SK-N-SH (cell line): ENCODE data around the gene TMEM213. TPM values are rescaled to one million over a fixed set of nuclear protein-coding genes. Genes with fewer than 3 reads are reported as not detected.

ENCODE experiments used
- CTCF ChIA-PET: fragments of 300-600, 350-600 bp; formaldehyde crosslinking; extraction: SDS; loops from one replicate; lab custom pipeline; 2021; lab: Yijun Ruan, JAX
- POLR2A ChIA-PET: fragments of 350-600 bp; sonication (Branson Sonifier 250); formaldehyde crosslinking; extraction: SDS; loops from one replicate; lab custom pipeline; 2020; ENCODE audit warnings: antibody characterized with exemption, inconsistent platforms; lab: Yijun Ruan, JAX
- DNase-seq: peaks from one replicate; pipeline ENCODE4 v3.0.0; 2012
- H2AFZ ChIP-seq: fragments of 200-600 bp; sonication (generic); 2 replicates; pipeline ENCODE4 v1.8.1; 2016; ENCODE audit warnings: antibody characterized with exemption, mild to moderate bottlenecking, low read depth
- H3F3A ChIP-seq: fragments of 200-600 bp; sonication (generic); replicated peaks from 2 replicates; pipeline ENCODE3; 2016; ENCODE audit warnings: antibody characterized with exemption, mild to moderate bottlenecking; ENCODE audit not compliant: insufficient read depth
- H3K27ac ChIP-seq, 2 experiments: fragments of 200-500 bp in 1 of 2; fragments of 200-600 bp in 1 of 2; sonication (Bioruptor generic) in 1 of 2; sonication (generic), shearing (Covaris generic) in 1 of 2; 2 replicates each; pipeline versions ENCODE4 v1.5.1 to v1.6.1; 2014 to 2016; ENCODE audit warnings: low read depth in 2 of 2, inconsistent platforms in 1 of 2, low read length in 1 of 2, mild to moderate bottlenecking in 1 of 2, mixed read lengths in 1 of 2
- H3K27me3 ChIP-seq: fragments of 200-600 bp; sonication (generic), shearing (Covaris generic); 2 replicates; pipeline ENCODE4 v1.6.1; 2016; ENCODE audit warnings: mixed run types; ENCODE audit not compliant: insufficient read depth
- H3K36me3 ChIP-seq, 2 experiments: fragments of 200-500 bp in 1 of 2; fragments of 200-600 bp in 1 of 2; sonication (Bioruptor generic) in 1 of 2; sonication (generic) in 1 of 2; replicated peaks in 1 of 2; 2 replicates each; pipeline versions ENCODE3 to v1.5.1; 2014 to 2016; ENCODE audit warnings: low read length in 1 of 2, mild to moderate bottlenecking in 1 of 2; ENCODE audit not compliant: insufficient read depth in 2 of 2, control insufficient read depth in 1 of 2
- H3K4me1 ChIP-seq, 2 experiments: fragments of 200-500 bp in 1 of 2; fragments of 200-600 bp in 1 of 2; sonication (Bioruptor generic) in 1 of 2; sonication (generic), shearing (Covaris generic) in 1 of 2; 2 replicates each; pipeline versions ENCODE4 v1.5.1 to v1.6.1; 2014 to 2016; ENCODE audit warnings: low read depth in 1 of 2, low read length in 1 of 2, mixed run types in 1 of 2; ENCODE audit not compliant: insufficient read depth in 2 of 2, control insufficient read depth in 1 of 2
- H3K4me2 ChIP-seq: fragments of 200-600 bp; sonication (generic), shearing (Covaris generic); 2 replicates; pipeline ENCODE4 v1.6.1; 2017; ENCODE audit warnings: mixed run types
- H3K4me3 ChIP-seq, 2 experiments: fragments of 200-500 bp in 1 of 2; fragments of 200-600 bp in 1 of 2; sonication (Bioruptor generic) in 1 of 2; sonication (generic), shearing (Covaris generic) in 1 of 2; 2 replicates each; pipeline versions ENCODE4 v1.5.1 to v1.8.1; 2014 to 2016; ENCODE audit warnings: low read depth in 2 of 2, inconsistent platforms in 1 of 2, low read length in 1 of 2, mild to moderate bottlenecking in 1 of 2, mixed read lengths in 1 of 2, moderate library complexity in 1 of 2
- H3K79me2 ChIP-seq: fragments of 200-600 bp; sonication (generic); 2 replicates; pipeline ENCODE4 v1.8.1; 2017; ENCODE audit warnings: mild to moderate bottlenecking; ENCODE audit not compliant: insufficient read depth
- H3K9ac ChIP-seq: fragments of 200-600 bp; sonication (generic); 2 replicates; pipeline ENCODE4 v1.6.1; 2017; ENCODE audit warnings: mixed run types
- H3K9me2 ChIP-seq: fragments of 200-600 bp; sonication (generic); 2 replicates; pipeline ENCODE4 v1.6.1; 2017; ENCODE audit warnings: mixed run types
- H3K9me3 ChIP-seq: fragments of 200-600 bp; sonication (generic); 2 replicates; pipeline ENCODE4 v1.6.1; 2017; ENCODE audit warnings: mixed run types, mild to moderate bottlenecking, moderate library complexity
- H4K20me1 ChIP-seq: fragments of 200-600 bp; sonication (generic); 2 replicates; pipeline ENCODE4 v1.6.1; 2017; ENCODE audit warnings: mild to moderate bottlenecking, mixed run types; ENCODE audit not compliant: insufficient read depth
- CHD2 ChIP-seq: fragments of 150-350 bp; IDR thresholded peaks from 2 replicates; pipeline ENCODE4 v1.6.1; 2018; ENCODE audit warnings: low read length; ENCODE audit not compliant: partially characterized antibody
- CTCF ChIP-seq: fragments of 200-600 bp; sonication (generic); IDR thresholded peaks from 2 replicates; pipeline ENCODE4 v1.6.1; 2017; ENCODE audit warnings: antibody characterized with exemption, mild to moderate bottlenecking, moderate library complexity
- EZH2phosphoT487 ChIP-seq: fragments of 200-600 bp; sonication (generic); IDR thresholded peaks from 2 replicates; pipeline ENCODE4 v1.6.1; 2017; ENCODE audit warnings: low read depth, mixed run types, mild to moderate bottlenecking, antibody characterized with exemption, moderate library complexity, borderline replicate concordance
- FOXM1 ChIP-seq: IDR thresholded peaks from 2 replicates; pipeline ENCODE4 v1.4.0; 2012; ENCODE audit warnings: low read depth, mild to moderate bottlenecking
- GABPA ChIP-seq: IDR thresholded peaks from 2 replicates; pipeline ENCODE4 v1.4.0; 2012; ENCODE audit warnings: low read depth, mild to moderate bottlenecking
- GATA2 ChIP-seq: sonication (generic); formaldehyde crosslinking; IDR thresholded peaks from 2 replicates; pipeline ENCODE4 v1.5.0; 2020; ENCODE audit warnings: mild to moderate bottlenecking, missing genetic modification reagents
- IRF3 ChIP-seq: fragments of 150-350 bp; IDR thresholded peaks from 2 replicates; pipeline ENCODE4 v1.6.1; 2016; ENCODE audit warnings: mild to moderate bottlenecking, low read depth, low read length
- MAX ChIP-seq: IDR thresholded peaks from 2 replicates; pipeline ENCODE4 v1.4.0; 2012; ENCODE audit warnings: low read depth
- NFIC ChIP-seq: IDR thresholded peaks from 2 replicates; pipeline ENCODE4 v1.4.0; 2012; ENCODE audit warnings: borderline replicate concordance
- NRF1 ChIP-seq: IDR thresholded peaks from 2 replicates; pipeline ENCODE4 v1.6.1; 2012; ENCODE audit warnings: low read depth, mild to moderate bottlenecking, low read length
- PBX3 ChIP-seq: IDR thresholded peaks from 2 replicates; pipeline ENCODE4; 2012
- POLR2AphosphoS5 ChIP-seq: IDR thresholded peaks from 2 replicates; pipeline ENCODE4 v1.6.1; 2012; ENCODE audit warnings: low read depth, low read length
- RAD21 ChIP-seq: IDR thresholded peaks from 2 replicates; pipeline ENCODE4 v1.6.1; 2012; ENCODE audit warnings: mild to moderate bottlenecking, low read length
- RCOR1 ChIP-seq: fragments of 150-350 bp; IDR thresholded peaks from 2 replicates; pipeline ENCODE4 v1.6.1; 2017; ENCODE audit warnings: antibody characterized with exemption, low read length
- REST ChIP-seq: IDR thresholded peaks from 2 replicates; pipeline ENCODE4 v1.6.1; 2012; ENCODE audit warnings: mild to moderate bottlenecking, low read depth, low read length, moderate library complexity
- RXRA ChIP-seq: IDR thresholded peaks from 2 replicates; pipeline ENCODE4 v1.4.0; 2012; ENCODE audit warnings: low read depth, mild to moderate bottlenecking, borderline replicate concordance
- YY1 ChIP-seq: IDR thresholded peaks from 2 replicates; pipeline ENCODE4 v1.4.0; 2012; ENCODE audit warnings: low read depth, mild to moderate bottlenecking
- ZBTB33 ChIP-seq: IDR thresholded peaks from 2 replicates; pipeline ENCODE4 v1.4.0; 2012; ENCODE audit warnings: low read depth, borderline replicate concordance
- WGBS: methylation state at CpG from one replicate; pipeline ENCODE4 v1.1.6; 2017; ENCODE audit warnings: low lambda C conversion rate; 5-methylcytosine and 5-hydroxymethylcytosine counted together
- polyA plus RNA-seq, 3 experiments: library from polyadenylated mRNA; depleted of rRNA; stranded (reverse); fragments of >200 nt; gene quantifications; 2 replicates each; pipeline ENCODE4 v1.2.3, GENCODE V29; 2012

Gene TMEM213
- polyA plus RNA-seq, 1 of the 3 experiments (the other 2 are of a cell fraction): not detected

GRCh38 chr7:138821912-138822311, 24.1 kb downstream of the TMEM213 start:
- H4K20me1 ChIP-seq: no peaks in the 10 kb centered on the region
- no peak for TF ChIP-seq GABPA
- no peak for TF ChIP-seq MAX
- TF ChIP-seq EZH2phosphoT487: no peak
- no peak for TF ChIP-seq PBX3
- no peak for TF ChIP-seq NRF1
- TF ChIP-seq GATA2: no peak
- no peak for TF ChIP-seq RAD21
- TF ChIP-seq FOXM1: no peak
- no peak for TF ChIP-seq YY1
- no peak for TF ChIP-seq CTCF
- TF ChIP-seq IRF3: no peak
- no peak for TF ChIP-seq CHD2
- TF ChIP-seq RCOR1: no peak
- TF ChIP-seq ZBTB33: no peak
- TF ChIP-seq POLR2AphosphoS5: no peak
- TF ChIP-seq REST: no peak
- TF ChIP-seq NFIC: no peak
- no peak for TF ChIP-seq RXRA
- H3K4me2 ChIP-seq: no peak overlapping the region
- DNase-seq: no peak
- no peaks in the 10 kb centered on the region for H3K9me2 ChIP-seq
- H3K79me2 ChIP-seq: no peaks in the 10 kb centered on the region
- no peak overlapping the region for H2AFZ ChIP-seq
- no peaks in the 10 kb centered on the region for H3K27me3 ChIP-seq
- no peaks in the 10 kb centered on the region for H3K4me1 ChIP-seq
- no peaks in the 10 kb centered on the region for H3F3A ChIP-seq
- H3K4me3 ChIP-seq: no peak overlapping the region
- ChIA-PET CTCF (no interaction called here), POLR2A (no interaction called here)
- 84% methylated on average over 7 of the region's 7 CpGs for WGBS
- no peak overlapping the region for H3K9ac ChIP-seq
- no peak overlapping the region for H3K27ac ChIP-seq
- H3K9me3 ChIP-seq: no peaks in the 10 kb centered on the region; the same call in 1 of the 2 replicates
- no peaks in the 10 kb centered on the region for H3K36me3 ChIP-seq
